NCI-H748 (cell line): ENCODE data around the gene VSX1.

Experiments
- DNase-seq: peaks from one replicate; lab custom pipeline; 2025; ENCODE audit not compliant: unreplicated experiment; lab: John Stamatoyannopoulos, UW

Gene VSX1

GRCh38 chr20:25054096-25054820 is 27.7 kb downstream of the VSX1 start:
- DNase-seq = no peak

DNA sequence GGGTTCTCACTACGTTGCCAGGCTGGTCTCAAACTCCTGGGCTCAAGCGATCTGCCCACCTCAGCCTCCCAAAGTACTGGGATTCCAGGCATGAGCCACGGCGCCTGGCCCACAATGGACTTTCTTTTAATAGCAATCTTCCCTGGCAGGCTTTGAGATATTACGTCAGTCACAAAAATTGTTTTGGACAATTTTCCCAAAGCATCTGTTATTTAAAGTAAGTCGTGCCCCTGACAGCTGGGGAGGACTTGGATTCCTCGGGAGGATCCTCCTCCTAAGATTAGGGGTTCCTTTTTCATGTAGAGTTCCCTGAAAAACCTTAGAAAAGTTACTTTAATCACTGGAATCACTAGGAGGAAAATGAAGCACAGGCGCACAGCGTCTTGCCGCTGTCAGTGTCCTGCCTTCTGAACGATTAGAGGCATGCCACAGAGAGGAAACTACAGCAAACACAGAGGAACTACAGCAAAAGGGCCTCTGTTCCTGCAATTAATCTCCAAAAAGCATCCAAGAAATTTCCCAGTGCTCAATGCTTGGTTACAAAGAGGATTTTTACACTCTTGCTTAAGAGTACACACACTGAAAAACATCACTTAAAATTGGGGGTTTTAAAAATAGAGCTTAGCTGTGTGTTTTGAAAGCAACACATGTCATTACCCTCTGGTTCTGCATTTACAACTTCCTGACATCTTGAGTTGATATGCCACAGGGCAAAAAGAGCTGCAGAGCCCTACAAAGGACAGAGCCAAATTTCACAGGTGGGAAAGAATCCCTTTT is 28.5 kb downstream of the VSX1 start:
- no peak for DNase-seq

DNA sequence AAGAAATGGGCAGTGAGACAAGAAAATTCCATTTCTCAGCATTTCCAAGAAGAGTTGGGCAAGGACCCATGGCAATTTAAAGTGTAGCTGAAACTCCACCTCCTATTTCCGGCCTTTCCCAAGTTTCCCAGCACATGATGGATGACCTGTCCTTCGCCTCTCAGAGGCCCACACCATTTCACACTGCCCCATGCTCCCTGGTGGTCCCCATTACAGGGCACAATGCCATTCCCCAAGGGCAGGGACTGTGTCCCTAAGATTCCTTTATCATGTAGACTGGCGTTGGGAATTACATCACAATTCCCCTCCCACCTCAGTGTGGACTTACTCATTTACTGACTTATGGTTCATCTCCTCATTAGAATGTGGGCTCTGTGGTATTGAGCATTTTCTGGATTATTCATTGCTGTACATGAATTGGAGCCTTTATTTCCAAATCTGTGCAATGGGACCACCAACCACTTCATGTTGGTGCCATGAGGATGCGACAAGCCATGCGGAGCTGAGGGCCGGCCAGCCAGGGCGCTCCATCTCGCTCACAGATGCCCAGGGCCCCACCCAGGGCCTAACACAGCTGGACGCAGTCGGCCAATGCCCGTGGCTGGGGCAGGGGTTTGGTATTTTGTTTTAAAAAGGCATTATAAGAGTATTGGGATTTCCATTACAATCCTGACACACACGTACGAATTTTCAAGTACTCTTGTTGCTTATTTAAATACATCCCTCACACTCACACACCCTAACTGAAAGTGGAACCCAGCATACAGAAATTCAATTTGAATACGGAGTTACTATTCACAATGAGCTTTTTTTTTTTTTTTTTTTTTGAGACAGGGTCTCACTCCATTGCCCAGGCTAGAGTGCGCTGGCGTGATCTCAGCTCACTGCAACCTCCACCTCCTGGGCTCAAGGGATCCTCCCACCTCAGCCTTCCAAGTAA is 29.4 kb downstream of the VSX1 start:
- DNase-seq = no peak

- DNase-seq = no peak
Measured at GRCh38 chr20:25051386-25052155, 30.4 kb downstream of the VSX1 start.

DNA sequence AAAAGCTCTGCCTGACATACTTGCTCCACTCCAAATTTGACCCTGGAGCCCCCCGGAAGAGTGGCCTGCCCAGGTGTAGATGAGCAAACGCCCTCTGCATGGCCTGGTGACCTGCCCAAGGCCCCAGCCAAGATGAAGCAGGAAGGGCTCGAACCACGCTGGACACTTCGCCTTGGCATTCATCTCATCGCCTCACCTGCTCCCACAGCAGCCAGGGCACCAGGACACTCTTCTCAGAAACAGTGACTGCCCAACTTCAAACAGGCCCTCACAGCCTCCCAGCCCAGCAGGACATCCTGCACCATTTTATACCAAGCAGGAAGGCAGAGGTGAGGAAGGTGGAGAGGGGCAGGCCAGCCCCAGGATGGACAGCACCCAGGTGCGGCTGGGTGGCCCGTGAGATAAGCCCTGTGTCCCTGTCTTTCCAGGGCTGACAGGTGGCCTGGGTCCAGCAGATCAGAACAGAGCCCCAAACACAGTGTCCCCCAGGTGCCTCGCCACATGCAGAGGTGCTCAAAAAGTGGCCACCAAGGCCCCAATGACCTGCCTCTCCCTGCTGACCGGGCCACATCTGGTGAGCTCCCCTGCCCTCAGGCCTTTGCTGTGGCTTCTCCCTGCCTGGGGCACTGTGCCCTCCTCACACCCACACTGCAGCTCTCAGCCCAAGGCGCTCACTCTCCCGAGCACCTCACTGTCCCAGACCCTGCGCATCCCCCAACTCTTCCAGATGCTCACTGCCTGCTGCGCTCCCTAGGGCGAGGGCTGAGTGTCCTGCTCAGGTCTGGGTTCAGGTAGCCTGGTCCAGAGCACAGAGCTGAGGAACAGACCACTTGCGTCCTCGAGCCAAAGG is 31.2 kb downstream of the VSX1 start:
- DNase-seq = no peak

DNA sequence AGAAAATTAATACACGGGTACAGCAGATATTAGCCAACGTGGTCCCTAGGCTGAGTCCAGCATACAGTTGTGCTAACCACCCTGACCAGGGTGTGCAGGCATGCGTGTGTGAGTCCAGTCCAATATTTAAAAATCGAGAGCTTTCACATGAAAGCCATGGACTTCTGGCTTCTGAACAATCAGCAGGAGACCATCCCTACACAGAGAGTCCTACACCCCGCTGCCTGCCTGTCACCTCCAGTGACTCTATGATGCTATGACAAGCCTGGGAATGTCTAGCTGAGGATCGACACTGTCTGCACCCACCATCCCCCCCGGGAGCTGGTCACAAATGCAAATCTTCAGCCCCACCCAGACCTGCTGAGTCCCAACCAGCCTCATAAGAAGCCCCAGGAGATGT is 31.9 kb downstream of the VSX1 start:
- DNase-seq = no peak

- no peak for DNase-seq
Measured at GRCh38 chr20:25049261-25050060, 32.5 kb downstream of the VSX1 start.

GRCh38 chr20:25048519-25048952 is 33.4 kb downstream of the VSX1 start:
- no peak for DNase-seq

DNA sequence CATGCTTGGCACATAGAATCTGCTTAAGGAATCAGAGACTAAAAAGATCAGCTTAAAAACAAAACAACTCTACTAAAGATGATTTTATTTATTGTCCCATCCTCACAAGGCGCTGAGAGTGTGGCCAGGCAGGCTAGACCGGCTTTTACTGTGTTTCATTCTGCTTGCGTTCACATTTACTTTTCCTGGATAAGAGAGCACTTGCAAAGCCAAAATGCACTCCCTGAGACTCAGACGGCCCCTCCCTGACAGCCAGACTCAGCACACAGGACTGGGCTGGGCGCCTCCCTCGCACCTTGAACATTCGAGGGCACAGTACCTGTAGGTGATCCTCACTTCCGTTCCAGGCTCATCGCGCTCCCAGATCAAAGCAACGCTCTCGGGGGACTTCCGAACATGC is 34.2 kb downstream of the VSX1 start:
- no peak for DNase-seq

GRCh38 chr20:25046736-25047666 is 34.9 kb downstream of the VSX1 start:
- DNase-seq = no peak

- DNase-seq = no peak
Measured at GRCh38 chr20:25046181-25046641, 35.7 kb downstream of the VSX1 start.

- DNase-seq = no peak
Measured at GRCh38 chr20:25045343-25045712, 36.6 kb downstream of the VSX1 start.

DNA sequence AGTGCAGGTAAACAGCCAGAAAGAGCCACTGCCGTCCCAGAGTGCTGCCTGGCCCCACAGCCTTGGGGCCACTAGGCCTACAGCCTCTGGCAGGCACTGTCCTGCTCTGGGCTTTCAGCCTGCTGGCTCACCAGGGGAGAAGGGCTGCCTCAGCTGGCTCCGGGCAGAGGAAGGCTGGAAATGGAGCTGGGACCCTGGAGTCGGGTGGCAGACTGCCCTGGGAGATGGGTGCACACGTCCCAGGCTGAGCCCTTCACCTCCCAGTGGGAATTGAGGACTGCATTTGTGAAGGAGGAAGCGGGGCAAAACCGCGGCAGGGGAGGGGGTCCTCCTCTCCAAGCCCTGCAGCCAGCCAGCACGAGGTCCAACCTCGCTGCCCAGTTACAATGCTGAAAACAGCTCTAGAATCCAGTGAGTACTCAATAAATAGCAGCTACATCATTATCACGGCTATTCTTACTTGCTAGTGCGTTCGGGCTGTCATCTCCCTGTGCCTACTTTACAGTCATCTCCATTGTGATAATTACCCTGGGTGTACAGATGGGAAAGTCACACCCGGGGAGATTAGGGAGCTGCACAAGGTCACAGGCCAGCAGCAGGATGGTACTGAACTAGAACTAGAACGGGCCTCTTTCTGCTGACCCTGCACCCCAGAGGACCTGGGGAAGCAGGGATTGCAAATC is 37.1 kb downstream of the VSX1 start:
- DNase-seq = no peak

- no peak for DNase-seq
Measured at GRCh38 chr20:25044261-25044560, 37.7 kb downstream of the VSX1 start.

DNA sequence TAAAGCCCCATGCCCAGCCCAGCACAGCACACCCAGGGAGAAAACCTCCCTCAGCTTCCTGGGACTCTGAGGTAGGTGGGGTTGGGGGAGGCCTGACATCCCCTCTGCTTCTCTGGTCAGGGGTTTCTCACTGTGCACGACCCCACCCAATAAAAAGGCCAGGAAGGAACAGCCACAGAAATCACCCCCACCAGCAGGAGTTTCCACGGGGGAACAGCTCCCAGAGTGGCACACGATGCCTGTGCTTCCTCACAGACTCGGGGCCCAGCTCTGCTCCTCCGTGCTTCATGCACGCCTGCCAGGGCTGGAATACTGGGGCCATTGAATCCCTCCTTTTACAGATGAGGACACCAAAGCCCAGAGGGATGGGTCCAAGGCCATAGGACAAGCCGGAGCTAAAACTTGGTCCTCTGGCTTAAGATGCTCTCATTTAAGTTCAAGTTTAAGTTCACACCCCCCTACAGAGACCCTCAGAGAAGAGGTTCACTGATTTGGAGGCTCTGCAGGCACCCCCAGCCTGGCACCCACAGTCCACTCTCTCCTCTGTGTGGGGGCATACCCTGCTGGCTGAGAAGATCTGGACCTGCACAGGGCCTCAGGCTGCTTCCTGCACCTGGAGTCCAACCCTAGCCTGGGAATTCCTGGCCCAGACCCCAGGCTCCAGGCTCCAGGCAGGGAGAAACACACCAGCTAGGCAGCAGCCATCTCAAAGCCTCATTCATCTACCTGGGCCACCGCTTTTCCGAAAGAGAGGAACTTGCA is 38.3 kb downstream of the VSX1 start:
- DNase-seq = no peak
